SK-N-SH (cell line): Measurements from ENCODE around the gene C15orf61. TPM values are rescaled to one million over a fixed set of nuclear protein-coding genes. Genes with fewer than 3 reads are reported as not detected.

Experiments used
- CTCF ChIA-PET: fragments of 300-600, 350-600 bp; formaldehyde crosslinking; extraction: SDS; loops from one replicate; lab custom pipeline; 2021; lab: Yijun Ruan, JAX
- POLR2A ChIA-PET: fragments of 350-600 bp; sonication (Branson Sonifier 250); formaldehyde crosslinking; extraction: SDS; loops from one replicate; lab custom pipeline; 2020; ENCODE audit warnings: antibody characterized with exemption, inconsistent platforms; lab: Yijun Ruan, JAX
- DNase-seq: peaks from one replicate; pipeline ENCODE4 v3.0.0; 2012
- H2AFZ ChIP-seq: fragments of 200-600 bp; sonication (generic); 2 replicates; pipeline ENCODE4 v1.8.1; 2016; ENCODE audit warnings: antibody characterized with exemption, mild to moderate bottlenecking, low read depth
- H3F3A ChIP-seq: fragments of 200-600 bp; sonication (generic); replicated peaks from 2 replicates; pipeline ENCODE3; 2016; ENCODE audit warnings: antibody characterized with exemption, mild to moderate bottlenecking; ENCODE audit not compliant: insufficient read depth
- H3K27ac ChIP-seq, 2 experiments: fragments of 200-500 bp in 1 of 2; fragments of 200-600 bp in 1 of 2; sonication (Bioruptor generic) in 1 of 2; sonication (generic), shearing (Covaris generic) in 1 of 2; 2 replicates each; pipeline versions ENCODE4 v1.5.1 to v1.6.1; 2014 to 2016; ENCODE audit warnings: low read depth in 2 of 2, inconsistent platforms in 1 of 2, low read length in 1 of 2, mild to moderate bottlenecking in 1 of 2, mixed read lengths in 1 of 2
- H3K27me3 ChIP-seq: fragments of 200-600 bp; sonication (generic), shearing (Covaris generic); 2 replicates; pipeline ENCODE4 v1.6.1; 2016; ENCODE audit warnings: mixed run types; ENCODE audit not compliant: insufficient read depth
- H3K36me3 ChIP-seq, 2 experiments: fragments of 200-500 bp in 1 of 2; fragments of 200-600 bp in 1 of 2; sonication (Bioruptor generic) in 1 of 2; sonication (generic) in 1 of 2; replicated peaks in 1 of 2; 2 replicates each; pipeline versions ENCODE3 to v1.5.1; 2014 to 2016; ENCODE audit warnings: low read length in 1 of 2, mild to moderate bottlenecking in 1 of 2; ENCODE audit not compliant: insufficient read depth in 2 of 2, control insufficient read depth in 1 of 2
- H3K4me1 ChIP-seq, 2 experiments: fragments of 200-500 bp in 1 of 2; fragments of 200-600 bp in 1 of 2; sonication (Bioruptor generic) in 1 of 2; sonication (generic), shearing (Covaris generic) in 1 of 2; 2 replicates each; pipeline versions ENCODE4 v1.5.1 to v1.6.1; 2014 to 2016; ENCODE audit warnings: low read depth in 1 of 2, low read length in 1 of 2, mixed run types in 1 of 2; ENCODE audit not compliant: insufficient read depth in 2 of 2, control insufficient read depth in 1 of 2
- H3K4me2 ChIP-seq: fragments of 200-600 bp; sonication (generic), shearing (Covaris generic); 2 replicates; pipeline ENCODE4 v1.6.1; 2017; ENCODE audit warnings: mixed run types
- H3K4me3 ChIP-seq, 2 experiments: fragments of 200-500 bp in 1 of 2; fragments of 200-600 bp in 1 of 2; sonication (Bioruptor generic) in 1 of 2; sonication (generic), shearing (Covaris generic) in 1 of 2; 2 replicates each; pipeline versions ENCODE4 v1.5.1 to v1.8.1; 2014 to 2016; ENCODE audit warnings: low read depth in 2 of 2, inconsistent platforms in 1 of 2, low read length in 1 of 2, mild to moderate bottlenecking in 1 of 2, mixed read lengths in 1 of 2, moderate library complexity in 1 of 2
- H3K79me2 ChIP-seq: fragments of 200-600 bp; sonication (generic); 2 replicates; pipeline ENCODE4 v1.8.1; 2017; ENCODE audit warnings: mild to moderate bottlenecking; ENCODE audit not compliant: insufficient read depth
- H3K9ac ChIP-seq: fragments of 200-600 bp; sonication (generic); 2 replicates; pipeline ENCODE4 v1.6.1; 2017; ENCODE audit warnings: mixed run types
- H3K9me2 ChIP-seq: fragments of 200-600 bp; sonication (generic); 2 replicates; pipeline ENCODE4 v1.6.1; 2017; ENCODE audit warnings: mixed run types
- H3K9me3 ChIP-seq: fragments of 200-600 bp; sonication (generic); 2 replicates; pipeline ENCODE4 v1.6.1; 2017; ENCODE audit warnings: mixed run types, mild to moderate bottlenecking, moderate library complexity
- H4K20me1 ChIP-seq: fragments of 200-600 bp; sonication (generic); 2 replicates; pipeline ENCODE4 v1.6.1; 2017; ENCODE audit warnings: mild to moderate bottlenecking, mixed run types; ENCODE audit not compliant: insufficient read depth
- FOSL2 ChIP-seq: IDR thresholded peaks from 2 replicates; pipeline ENCODE4 v1.4.0; 2012; ENCODE audit warnings: low read depth, mild to moderate bottlenecking, moderate library complexity, borderline replicate concordance
- FOXM1 ChIP-seq: IDR thresholded peaks from 2 replicates; pipeline ENCODE4 v1.4.0; 2012; ENCODE audit warnings: low read depth, mild to moderate bottlenecking
- GATA2 ChIP-seq: sonication (generic); formaldehyde crosslinking; IDR thresholded peaks from 2 replicates; pipeline ENCODE4 v1.5.0; 2020; ENCODE audit warnings: mild to moderate bottlenecking, missing genetic modification reagents
- JUND ChIP-seq: IDR thresholded peaks from 2 replicates; pipeline ENCODE4 v1.4.0; 2012
- NFIC ChIP-seq: IDR thresholded peaks from 2 replicates; pipeline ENCODE4 v1.4.0; 2012; ENCODE audit warnings: borderline replicate concordance
- POLR2AphosphoS5 ChIP-seq: IDR thresholded peaks from 2 replicates; pipeline ENCODE4 v1.6.1; 2012; ENCODE audit warnings: low read depth, low read length
- RFX5 ChIP-seq: IDR thresholded peaks from 2 replicates; pipeline ENCODE4 v1.6.1; 2012; ENCODE audit warnings: mild to moderate bottlenecking, improper control_type of control experiment, low read length
- SIN3A ChIP-seq: IDR thresholded peaks from 2 replicates; pipeline ENCODE4 v1.6.1; 2012; ENCODE audit warnings: low read depth, mild to moderate bottlenecking, low read length, moderate library complexity, borderline replicate concordance
- TCF12 ChIP-seq: IDR thresholded peaks from 2 replicates; pipeline ENCODE4 v1.4.0; 2012
- YY1 ChIP-seq: IDR thresholded peaks from 2 replicates; pipeline ENCODE4 v1.4.0; 2012; ENCODE audit warnings: low read depth, mild to moderate bottlenecking
- WGBS: methylation state at CpG from one replicate; pipeline ENCODE4 v1.1.6; 2017; ENCODE audit warnings: low lambda C conversion rate; 5-methylcytosine and 5-hydroxymethylcytosine counted together
- polyA plus RNA-seq, 3 experiments: library from polyadenylated mRNA; depleted of rRNA; stranded (reverse); fragments of >200 nt; gene quantifications; 2 replicates each; pipeline ENCODE4 v1.2.3, GENCODE V29; 2012
- TF ChIP-seq, protein P1 (sequence below): IDR thresholded peaks from 2 replicates; pipeline ENCODE4 v1.4.0; 2012; ENCODE audit warnings: low read depth
- TF ChIP-seq, protein P2 (sequence below): IDR thresholded peaks from 2 replicates; pipeline ENCODE4 v1.4.0; 2012; ENCODE audit warnings: low read depth, borderline replicate concordance
- TF ChIP-seq, protein P3 (sequence below): IDR thresholded peaks from 2 replicates; pipeline ENCODE4 v1.6.1; 2012; ENCODE audit warnings: mild to moderate bottlenecking, low read depth, low read length, moderate library complexity
- TF ChIP-seq, protein P4 (sequence below): IDR thresholded peaks from 2 replicates; pipeline ENCODE4; 2012

The C15orf61 gene
- polyA plus RNA-seq, 1 of the 3 experiments (the other 2 are of a cell fraction) = 4.0 TPM

DNA sequence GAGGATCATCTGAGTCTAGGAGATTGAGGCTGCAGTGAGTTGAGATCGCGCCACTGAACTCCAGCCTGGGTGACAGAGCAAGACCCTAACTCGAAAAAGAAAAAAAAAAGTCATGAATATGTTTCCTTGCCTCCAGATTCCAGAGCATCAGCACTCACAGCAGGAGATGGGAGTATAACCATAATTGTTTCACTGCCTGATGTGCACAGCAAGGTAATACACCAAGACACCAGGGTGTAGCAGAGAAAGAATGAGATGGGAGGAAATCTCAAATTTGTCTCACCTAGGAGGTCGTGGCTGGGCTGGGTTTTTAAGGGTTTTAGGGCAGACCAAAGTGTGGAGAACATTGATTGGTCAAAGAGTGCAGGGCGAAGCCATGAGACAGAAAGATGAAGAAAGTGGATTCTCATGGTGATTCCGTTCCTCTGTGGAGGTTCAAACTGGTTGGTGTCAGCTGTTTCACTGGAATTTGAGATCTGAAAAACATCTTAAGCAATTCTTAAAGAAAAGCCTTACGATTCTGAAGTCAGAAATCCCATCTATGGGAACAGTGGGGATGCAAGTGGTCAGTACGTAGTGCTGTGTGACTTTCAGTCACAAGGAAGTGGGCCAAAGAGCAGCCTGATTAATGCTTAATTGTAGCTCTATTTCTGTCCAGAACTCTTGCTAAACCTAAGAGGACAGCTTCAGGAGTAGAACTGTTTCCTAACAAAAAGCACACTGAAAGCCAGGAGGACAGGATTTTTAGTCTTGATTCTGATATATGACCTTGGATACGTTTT is 7.8 kb upstream of the C15orf61 start:
- no peaks in the 10 kb centered on the region for H3K9me3 ChIP-seq
- CTCF ChIA-PET = no interaction called here
- no peak for TF ChIP-seq RFX5
- TF ChIP-seq SIN3A = no peak
- no peak for TF ChIP-seq FOXM1
- TF ChIP-seq FOSL2 = no peak
- TF ChIP-seq GATA2 (CRISPR knock-in tag) = no peak
- TF ChIP-seq YY1 = no peak
- TF ChIP-seq NFIC = no peak
- TF ChIP-seq POLR2AphosphoS5 = no peak
- TF ChIP-seq, protein P1, sequence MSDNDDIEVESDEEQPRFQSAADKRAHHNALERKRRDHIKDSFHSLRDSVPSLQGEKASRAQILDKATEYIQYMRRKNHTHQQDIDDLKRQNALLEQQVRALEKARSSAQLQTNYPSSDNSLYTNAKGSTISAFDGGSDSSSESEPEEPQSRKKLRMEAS = no peak
- no peak for TF ChIP-seq JUND
- TF ChIP-seq, protein P2, sequence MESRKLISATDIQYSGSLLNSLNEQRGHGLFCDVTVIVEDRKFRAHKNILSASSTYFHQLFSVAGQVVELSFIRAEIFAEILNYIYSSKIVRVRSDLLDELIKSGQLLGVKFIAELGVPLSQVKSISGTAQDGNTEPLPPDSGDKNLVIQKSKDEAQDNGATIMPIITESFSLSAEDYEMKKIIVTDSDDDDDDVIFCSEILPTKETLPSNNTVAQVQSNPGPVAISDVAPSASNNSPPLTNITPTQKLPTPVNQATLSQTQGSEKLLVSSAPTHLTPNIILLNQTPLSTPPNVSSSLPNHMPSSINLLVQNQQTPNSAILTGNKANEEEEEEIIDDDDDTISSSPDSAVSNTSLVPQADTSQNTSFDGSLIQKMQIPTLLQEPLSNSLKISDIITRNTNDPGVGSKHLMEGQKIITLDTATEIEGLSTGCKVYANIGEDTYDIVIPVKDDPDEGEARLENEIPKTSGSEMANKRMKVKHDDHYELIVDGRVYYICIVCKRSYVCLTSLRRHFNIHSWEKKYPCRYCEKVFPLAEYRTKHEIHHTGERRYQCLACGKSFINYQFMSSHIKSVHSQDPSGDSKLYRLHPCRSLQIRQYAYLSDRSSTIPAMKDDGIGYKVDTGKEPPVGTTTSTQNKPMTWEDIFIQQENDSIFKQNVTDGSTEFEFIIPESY = no peak
- TF ChIP-seq, protein P3, sequence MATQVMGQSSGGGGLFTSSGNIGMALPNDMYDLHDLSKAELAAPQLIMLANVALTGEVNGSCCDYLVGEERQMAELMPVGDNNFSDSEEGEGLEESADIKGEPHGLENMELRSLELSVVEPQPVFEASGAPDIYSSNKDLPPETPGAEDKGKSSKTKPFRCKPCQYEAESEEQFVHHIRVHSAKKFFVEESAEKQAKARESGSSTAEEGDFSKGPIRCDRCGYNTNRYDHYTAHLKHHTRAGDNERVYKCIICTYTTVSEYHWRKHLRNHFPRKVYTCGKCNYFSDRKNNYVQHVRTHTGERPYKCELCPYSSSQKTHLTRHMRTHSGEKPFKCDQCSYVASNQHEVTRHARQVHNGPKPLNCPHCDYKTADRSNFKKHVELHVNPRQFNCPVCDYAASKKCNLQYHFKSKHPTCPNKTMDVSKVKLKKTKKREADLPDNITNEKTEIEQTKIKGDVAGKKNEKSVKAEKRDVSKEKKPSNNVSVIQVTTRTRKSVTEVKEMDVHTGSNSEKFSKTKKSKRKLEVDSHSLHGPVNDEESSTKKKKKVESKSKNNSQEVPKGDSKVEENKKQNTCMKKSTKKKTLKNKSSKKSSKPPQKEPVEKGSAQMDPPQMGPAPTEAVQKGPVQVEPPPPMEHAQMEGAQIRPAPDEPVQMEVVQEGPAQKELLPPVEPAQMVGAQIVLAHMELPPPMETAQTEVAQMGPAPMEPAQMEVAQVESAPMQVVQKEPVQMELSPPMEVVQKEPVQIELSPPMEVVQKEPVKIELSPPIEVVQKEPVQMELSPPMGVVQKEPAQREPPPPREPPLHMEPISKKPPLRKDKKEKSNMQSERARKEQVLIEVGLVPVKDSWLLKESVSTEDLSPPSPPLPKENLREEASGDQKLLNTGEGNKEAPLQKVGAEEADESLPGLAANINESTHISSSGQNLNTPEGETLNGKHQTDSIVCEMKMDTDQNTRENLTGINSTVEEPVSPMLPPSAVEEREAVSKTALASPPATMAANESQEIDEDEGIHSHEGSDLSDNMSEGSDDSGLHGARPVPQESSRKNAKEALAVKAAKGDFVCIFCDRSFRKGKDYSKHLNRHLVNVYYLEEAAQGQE = no peak
- no peak for TF ChIP-seq TCF12
- TF ChIP-seq, protein P4, sequence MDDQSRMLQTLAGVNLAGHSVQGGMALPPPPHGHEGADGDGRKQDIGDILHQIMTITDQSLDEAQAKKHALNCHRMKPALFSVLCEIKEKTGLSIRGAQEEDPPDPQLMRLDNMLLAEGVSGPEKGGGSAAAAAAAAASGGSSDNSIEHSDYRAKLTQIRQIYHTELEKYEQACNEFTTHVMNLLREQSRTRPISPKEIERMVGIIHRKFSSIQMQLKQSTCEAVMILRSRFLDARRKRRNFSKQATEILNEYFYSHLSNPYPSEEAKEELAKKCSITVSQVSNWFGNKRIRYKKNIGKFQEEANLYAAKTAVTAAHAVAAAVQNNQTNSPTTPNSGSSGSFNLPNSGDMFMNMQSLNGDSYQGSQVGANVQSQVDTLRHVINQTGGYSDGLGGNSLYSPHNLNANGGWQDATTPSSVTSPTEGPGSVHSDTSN = no peak
- peaks cover 14% of the 10 kb centered on the region for H3F3A ChIP-seq
- no peak overlapping the region for H3K4me2 ChIP-seq
- H3K27me3 ChIP-seq = no peaks in the 10 kb centered on the region
- H3K4me1 ChIP-seq = peaks cover 0 to 12% of the 10 kb centered on the region in 2 experiments; a peak in 1 of 4 replicates
- no peak overlapping the region for H3K27ac ChIP-seq
- H3K36me3 ChIP-seq = peaks cover 0 to 9% of the 10 kb centered on the region in 2 experiments
- no peaks in the 10 kb centered on the region for H4K20me1 ChIP-seq
- H2AFZ ChIP-seq = no peak overlapping the region
- H3K9ac ChIP-seq = no peak overlapping the region
- WGBS = 74% methylated on average over 9 of the region's 9 CpGs
- no peak for DNase-seq
- H3K4me3 ChIP-seq = no peak overlapping the region
- no peaks in the 10 kb centered on the region for H3K9me2 ChIP-seq
- POLR2A ChIA-PET = no interaction called here
- no peaks in the 10 kb centered on the region for H3K79me2 ChIP-seq
